NK-92 (cell line): ENCODE data around the gene HS3ST5.

Experiments used
- DNase-seq: peaks from one replicate; lab custom pipeline; 2025; ENCODE audit not compliant: unreplicated experiment; lab: John Stamatoyannopoulos, UW

Gene HS3ST5

DNA sequence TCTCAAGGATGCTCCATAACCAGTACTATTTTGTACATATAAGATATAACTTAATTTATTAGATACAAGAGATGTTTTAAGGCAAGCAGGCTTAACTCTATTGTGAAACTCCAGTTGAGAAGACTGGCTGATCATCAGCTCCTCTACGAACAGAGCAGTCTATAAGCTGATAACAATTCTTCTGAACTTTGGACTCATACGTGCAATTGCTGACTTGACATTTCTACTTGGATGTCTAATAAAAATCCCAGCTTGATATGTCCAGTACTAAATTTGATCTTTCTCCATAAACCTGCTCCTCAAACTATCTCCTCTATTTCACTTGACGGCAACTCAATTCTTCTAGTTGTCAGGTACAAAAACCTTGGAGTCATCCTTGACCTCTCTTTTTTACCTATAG lies 141.9 kb downstream of the HS3ST5 start:
- no peak for DNase-seq

DNA sequence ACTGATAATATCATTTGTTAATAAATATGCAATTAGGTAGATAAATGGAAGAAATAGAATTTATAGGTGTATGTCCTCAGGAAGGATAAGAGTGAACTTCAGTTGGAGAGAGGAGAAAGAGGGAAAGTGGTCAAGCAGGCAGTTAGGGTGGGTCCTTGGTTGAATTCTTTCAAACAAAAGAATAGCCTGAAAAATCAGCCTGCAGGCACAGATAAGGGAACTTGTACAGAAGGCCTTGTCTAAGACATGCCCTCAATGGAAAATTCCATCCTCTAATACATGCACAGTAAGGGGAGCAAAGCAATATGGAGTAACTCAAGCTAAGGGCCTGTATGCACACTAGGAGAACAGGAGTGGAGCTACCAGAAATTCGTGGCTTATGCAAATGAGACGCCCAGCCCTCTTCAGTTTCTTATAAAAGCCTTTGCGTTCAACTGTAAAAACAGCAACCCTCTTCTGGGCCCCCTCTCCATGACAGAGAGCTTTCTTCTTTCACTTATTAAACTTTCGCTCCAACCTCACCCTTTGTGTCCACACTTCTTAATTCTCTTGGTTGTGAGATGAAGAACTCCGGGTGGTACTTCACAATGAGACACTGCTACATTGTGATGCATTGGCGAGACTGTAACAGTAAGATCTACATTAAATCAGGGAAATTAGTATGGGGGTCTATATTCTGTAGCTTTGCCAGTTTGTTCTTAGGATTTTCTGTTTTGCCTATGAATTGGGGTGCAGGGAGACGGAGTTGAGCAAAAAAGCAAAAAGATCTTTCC lies 147.0 kb downstream of the HS3ST5 start:
- no peak for DNase-seq

DNA sequence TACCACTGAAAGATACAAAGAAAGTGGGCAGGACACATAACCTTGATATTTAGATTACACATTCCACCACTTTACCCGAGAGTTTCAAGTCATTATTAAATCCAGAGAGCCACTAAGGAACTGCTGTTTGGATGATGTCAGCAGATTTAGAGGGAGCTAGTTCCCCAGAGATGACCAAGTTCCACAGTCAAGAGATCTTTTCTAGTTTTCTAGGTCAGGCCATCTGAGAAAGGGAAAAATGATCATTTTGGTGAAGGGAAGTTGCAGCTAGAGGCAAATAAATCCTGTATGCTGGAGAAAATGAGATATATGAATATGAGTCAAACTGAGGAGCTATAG lies 147.8 kb downstream of the HS3ST5 start:
- no peak for DNase-seq

DNA sequence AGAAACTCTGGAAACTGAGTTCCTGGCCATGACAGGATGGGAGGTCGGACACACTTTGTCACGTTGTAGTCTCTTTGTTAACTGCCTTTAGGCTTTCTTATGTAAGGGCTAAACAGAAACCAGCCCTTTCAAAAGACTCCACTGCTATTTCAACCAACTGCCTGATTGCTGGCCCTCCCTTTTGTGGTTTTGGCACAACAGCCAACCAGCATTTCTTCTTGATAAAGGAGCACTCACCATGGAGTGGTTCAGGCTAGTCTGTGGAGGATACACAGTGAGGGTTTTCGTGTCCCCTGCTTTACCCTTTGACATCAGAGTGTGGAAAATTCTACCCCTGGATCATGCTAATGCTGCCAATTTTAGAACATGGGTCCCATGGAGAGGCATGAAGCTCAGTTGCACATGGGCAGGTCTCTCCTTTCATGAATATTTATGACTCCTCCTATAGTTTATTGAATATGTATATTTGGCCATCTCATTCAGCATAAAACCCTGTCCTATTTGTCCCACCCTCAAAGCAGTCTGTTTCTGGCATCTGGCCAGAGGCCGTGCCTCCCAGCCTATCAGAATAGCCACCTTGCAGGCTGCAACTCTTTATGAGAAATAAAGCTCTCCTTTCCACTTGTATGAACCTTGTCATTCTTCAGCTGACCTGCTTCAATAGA lies 148.3 kb downstream of the HS3ST5 start:
- no peak for DNase-seq

DNA sequence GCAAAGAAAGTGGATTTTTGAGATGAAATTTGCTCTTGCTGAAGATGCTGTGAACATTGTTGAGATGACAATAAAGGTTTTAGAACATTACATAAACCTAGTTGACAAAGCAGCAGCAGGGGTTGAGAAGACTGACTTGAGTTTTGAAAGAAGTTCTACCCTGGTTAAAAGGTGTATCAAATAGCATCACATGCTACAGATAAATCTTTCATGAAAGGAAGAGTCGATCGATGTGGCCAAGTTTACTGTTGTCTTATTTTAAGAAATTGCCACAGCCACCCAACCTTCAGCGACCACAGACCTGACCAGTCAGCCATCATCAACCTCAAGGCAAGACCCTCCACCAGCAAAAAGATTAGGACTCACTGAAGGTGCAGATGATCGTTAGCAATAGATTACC lies 155.3 kb downstream of the HS3ST5 start:
- no peak for DNase-seq

DNA sequence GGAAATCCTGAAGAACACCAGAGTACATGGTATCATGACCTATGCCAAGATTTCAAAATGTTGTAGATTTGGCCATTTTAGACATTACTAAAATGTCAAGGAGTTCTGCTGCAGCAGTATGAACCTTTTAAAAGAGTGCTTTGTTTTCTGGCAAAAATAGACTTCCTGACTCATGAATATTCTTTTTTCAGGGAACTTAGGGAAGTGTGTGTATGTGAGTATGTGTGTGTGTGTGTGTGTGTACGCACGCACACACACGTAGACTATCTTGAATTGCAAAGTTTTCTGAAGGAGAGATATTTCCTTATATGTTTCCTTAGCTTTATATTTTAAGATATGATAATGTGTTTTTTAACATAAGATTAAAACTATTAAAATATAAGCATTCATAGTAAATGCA lies 161.2 kb downstream of the HS3ST5 start:
- no peak for DNase-seq

DNA sequence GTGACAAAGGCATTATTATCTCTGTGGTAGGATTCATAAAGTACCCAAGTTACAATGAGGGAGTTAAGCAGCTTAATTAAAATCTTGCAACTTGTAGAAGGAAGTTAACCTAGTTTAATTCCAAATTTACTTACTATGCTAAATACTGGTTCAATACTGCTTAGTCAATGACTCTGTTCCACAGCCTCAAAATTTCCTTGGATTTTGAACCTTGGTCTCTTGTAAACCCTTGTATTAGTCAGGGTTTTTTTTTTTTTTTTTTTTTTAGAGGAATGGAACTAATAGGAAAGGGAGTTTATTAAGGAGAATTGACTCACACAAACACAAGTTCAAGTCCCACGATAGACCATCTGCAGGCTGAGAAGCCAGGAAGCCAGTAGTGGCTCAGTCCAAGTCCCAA lies 163.4 kb downstream of the HS3ST5 start:
- DNase-seq = no peak

DNA sequence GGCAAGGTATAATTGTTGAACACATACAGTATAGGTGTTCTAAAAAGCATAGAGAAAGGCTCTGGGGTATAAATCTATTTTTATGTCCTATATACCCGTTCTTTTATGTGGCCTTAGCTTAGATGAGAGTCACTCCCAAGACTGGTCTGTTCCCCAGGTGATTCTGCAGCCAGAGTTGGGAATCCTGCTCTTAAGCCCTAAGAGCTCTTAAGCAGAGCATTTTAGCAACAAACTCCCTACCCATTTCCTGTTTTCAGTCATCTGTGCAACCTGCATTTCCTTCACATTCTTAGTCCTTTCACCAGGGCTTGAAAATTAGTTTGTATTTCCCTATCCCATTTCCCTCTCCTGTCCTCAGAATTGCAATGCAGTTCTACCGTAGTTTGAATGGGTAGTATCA lies 166.1 kb downstream of the HS3ST5 start:
- DNase-seq = no peak

DNA sequence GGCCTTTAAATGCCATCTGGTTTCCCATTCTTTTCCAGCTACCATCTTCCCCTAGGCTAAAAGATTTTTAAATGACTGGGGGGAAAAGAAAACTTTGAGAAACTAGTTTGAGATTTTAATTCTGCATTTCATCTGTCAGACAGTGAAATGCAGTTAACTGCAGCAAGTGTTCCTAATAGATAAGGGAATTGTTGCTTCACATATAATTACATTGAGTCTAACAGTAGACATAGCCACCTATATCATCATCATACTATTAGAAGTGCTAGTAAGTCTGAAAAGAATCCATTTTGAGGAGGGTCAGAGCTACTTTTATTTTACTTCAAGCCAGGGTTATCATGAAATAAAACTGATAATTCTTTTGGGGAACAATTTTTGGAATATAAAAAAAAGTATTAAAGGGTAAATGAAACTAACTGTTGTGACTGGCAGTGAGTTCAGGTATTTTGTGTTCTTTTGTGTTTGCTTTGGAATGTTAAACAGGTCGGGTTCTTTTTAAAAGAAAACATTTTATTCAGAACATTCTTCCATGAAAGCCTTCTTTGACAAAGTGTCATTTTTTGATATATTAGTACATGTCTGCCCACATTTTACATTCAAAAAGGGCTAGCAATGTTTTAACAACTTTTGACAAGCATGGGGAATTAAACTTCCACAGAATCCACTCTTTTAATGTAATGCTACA lies 170.1 kb downstream of the HS3ST5 start:
- no peak for DNase-seq

DNA sequence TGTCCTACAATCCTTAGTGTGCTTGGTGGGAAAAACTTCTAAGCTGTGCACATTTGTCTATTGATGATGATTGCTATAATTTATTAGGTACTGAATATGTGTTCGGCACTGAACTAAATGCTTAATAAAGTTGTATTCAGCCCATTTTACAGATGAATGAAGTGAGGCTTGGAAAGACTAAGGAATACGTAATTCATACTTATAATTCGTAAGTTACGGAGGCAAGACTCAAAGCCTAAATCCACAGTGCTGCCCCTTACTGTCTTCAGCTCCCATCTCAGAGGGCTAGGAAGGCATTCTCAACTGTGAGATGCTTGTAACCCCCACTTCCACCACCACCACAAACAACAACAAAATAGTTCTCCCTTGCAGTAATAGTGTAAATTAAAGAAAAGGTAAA lies 171.3 kb downstream of the HS3ST5 start:
- no peak for DNase-seq

DNA sequence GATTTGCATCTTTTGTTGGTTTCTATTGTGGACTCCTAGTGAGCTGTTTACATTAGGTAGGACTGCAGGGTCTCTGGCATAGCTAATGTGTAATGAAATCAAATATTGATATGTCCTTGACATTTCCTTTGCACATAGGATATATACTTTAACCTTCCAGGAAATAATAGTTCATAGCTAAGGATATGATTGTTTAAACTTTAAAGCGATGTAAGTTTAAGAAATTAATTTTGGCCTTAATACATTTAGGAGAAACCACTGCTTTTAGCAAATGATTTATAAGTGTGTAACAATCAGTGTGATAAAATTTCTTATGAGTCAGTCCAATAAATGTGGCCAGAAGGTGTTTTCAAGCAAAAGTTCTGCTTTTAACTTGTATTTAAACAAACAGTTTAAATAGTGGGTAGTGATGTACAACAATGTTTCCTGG lies 171.8 kb downstream of the HS3ST5 start:
- no peak for DNase-seq

DNA sequence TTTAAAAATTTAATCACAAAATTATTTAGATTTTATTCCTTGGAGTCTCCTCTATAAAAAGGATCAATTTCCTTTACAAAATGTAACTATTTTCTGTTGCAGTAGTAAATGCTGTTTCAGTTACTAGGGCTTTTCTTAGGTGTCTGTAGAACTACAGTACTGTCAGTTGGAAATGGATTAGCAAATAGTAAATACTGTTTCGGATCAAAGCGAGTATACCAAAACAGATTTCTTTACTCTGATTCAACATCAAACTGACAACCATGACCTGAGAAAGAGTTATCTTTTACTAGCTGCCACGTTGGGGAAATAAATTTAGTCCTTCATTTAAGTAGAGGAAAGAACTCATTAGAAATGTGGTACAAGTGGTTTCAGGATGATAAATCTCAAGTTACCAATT lies 172.5 kb downstream of the HS3ST5 start:
- no peak for DNase-seq

DNA sequence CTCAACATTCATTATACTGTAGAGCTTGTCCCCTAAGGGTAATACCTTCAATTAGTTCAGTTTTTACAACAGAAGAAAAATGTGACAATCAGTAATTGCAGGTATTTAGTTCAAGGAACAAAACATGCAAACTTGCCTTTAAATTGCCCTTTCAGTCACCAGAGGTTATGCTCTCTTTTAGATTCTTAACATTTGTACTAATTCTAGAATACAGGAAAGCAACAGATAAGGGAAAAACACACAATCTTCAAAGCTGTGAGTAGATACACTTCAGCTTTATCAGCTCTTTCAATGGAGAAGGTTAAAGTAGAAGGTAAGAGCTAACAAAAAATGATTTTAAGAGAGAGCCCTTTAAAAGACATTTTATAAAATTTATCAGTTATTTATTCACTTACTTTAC lies 173.1 kb downstream of the HS3ST5 start:
- no peak for DNase-seq

DNA sequence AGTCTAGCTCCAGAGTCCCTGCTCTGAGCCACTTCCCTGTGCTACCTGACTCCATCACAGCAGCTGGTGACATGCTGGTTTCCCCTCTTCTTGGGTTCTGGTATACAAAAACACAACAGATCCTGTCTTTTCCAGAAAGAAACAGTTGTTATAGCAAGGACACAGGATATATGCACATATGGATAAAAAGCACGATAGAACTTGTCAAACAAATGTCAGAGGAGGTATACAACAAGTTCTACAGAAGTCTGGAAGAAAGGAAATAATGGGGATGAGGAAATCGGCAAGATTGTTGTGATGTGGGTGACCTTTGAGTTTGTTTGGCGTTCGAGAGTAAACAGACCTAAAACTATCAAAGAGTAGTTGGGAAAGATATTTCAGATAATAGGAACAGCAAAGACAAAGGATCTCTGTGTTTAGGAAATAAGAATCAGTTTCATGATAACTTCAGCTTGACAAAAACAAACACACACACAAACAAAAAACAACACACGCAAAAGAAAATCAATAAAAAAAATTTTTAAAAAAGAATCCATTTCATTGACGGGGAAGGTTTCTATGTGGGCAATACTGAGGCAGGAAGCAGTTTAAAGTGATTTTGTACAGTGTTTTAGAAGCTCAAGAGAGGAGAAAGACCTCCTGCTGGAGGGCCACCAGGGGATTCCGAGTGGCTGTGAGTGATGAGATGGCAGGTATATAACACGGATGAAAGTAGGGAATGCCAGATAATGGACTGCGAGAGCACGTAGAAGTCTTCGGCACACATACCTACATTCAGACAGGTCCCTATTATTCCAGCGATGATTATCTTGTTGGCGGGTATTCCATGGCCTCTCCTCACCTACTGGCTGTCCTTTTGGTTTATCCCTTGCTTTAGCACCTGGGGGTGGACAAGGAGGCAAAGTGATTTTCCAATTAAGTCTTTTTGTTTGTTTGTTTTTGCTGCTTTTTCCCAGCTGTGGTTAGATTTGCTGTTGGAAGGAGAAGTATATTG lies 174.9 kb downstream of the HS3ST5 start:
- DNase-seq = no peak

DNA sequence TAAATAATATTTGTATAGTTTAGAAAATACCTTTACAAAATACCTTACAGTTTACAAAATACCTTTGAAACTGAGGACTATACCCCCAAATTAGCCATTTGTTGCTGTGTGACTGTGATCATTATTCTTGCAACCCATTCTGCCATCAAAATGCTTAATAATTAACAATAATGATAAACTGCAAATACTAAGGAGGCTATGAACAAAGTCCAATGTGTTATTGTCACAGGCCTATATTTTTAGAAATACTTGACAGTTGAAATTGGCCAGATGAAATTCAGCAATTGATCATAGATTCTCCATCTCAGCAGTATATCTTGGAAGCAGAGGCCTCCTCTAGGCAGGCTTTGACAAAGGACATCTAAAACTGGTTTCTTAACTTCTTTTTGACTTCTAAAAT lies 178.6 kb downstream of the HS3ST5 start:
- no peak for DNase-seq

DNA sequence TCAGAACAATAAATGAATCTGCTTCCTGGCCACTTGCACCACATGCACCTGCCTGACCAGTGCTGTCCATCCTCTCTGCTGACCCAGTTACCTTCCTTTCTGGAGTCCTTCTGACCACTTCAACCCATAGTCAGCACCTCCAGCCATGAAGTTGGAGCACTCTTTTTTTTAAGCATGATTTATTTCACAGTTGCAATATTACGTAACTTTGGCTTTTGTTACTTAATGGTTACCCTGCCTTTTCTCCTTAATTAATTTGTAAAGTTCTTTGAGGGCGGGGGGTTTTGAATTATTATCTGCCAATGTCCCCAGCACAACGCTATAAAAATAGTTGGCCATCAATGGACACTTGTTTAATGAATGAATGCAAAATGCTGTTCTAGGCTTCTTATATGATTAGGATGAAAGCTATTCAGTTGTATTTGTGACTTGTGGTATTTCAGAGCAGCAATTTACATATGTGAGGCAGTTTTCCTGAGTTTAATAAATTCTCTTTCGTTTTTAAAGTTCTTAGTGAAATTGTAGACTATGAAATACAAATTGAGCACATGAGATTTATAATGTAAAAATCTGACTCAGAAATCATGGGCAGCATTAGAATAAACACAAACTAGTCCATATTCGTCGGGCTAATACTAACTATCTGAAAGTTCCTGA lies 180.0 kb downstream of the HS3ST5 start:
- no peak for DNase-seq

DNA sequence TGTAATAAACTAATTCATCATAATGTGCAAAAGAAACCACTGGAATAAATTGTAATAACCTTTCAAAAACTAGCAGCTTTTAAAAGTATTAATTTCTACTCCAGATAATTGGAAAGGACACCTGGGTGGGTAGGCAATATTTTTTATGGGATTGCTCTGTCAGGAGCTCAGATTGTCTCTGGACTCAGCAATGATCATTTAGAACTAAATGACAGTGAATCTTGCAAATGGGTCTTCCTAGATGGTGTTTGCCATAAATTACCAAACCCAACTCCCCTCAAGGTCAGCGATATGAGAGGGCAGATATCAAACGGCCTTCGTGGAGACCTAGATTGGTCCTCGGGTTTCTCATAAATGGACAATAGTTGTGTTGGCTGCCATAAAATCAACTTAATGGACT lies 181.9 kb downstream of the HS3ST5 start:
- no peak for DNase-seq

DNA sequence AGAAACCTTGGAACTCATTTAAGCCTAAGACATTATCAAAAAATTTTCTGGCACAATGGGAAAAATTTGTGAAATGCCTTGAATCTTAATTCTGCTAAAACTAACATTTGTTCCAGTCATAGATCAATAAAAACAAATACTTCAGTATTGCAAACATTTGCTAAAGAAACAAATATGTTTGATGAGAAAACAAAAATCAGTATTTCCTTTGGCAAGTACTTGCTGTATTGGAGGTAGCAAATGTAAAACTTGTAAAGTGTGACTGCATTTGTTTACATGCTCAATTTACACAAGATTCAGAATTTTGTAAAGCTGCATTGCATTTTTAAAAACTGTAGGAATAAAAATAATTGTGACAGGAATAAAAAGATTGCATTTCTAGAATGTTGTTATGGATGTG lies 183.1 kb downstream of the HS3ST5 start:
- DNase-seq = no peak

DNA sequence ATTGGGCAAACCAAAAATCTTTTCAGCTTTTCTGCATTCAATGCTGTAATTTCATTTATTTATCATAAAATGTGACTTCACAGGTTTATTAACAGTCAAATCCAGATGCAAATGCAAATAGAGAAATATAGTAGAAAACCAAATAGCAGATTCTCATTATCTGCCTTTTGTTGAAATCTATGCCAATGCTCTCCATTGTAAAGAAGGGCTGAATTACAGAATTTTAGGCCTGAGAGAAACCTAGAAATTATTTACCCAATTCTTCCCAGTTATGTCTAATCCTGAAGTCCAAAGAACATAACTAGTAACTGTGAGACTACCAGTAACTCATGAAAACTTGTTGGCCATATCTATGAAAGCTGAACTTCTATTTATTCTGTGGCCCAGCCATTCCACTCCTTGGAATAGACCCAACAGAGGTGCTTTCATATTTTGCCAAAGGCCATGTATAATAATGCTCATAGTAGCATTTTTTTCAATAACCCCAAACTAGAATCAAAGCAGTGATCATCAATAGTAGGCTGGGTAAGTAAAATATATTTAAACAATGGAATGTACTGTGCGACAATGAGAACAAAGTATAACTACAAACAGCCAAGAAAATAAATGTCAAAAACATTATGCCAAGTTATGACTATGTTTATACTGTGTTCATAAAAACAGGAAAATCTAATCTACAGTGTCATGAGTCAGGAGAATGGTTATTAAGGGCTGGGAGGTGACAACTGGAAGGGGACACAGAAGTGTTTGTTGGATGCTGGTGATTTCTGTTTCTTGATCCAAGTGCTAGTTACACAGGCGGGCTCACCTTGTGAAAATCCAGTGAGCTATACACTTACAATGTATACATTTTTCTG lies 183.8 kb downstream of the HS3ST5 start:
- no peak for DNase-seq

DNA sequence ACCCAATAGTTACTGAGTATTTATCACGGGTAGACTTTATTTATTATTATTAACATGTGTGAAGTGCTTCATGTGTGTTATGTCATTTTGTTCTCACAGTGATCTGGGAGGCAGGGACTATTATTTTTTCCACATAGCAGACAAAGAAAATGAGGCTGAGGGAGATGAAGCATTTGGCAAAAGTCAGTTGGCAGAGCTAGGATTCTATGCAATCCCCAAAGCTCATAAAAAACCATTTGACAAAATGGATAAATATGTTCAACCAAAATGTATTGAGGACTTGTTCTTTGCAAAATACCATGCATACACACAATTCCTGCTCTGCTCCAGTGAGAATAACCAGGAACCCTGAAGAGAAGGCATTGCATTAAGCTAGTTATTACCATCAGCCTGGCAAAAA lies 184.4 kb downstream of the HS3ST5 start:
- no peak for DNase-seq
